ENCODE results near the gene VPS13D.
"Not testable (repeated sequence)": the region's sequence is repeated elsewhere in the genome, so short reads cannot be mapped to it uniquely, and the experiment has no call there.

The VPS13D gene

GRCh38 chr1:12505231-12505630, 275.4 kb downstream of the VPS13D start:
- DNase-seq = no peak

GRCh38 chr1:12505639-12506280, 275.9 kb downstream of the VPS13D start:
- no peak for DNase-seq

DNA sequence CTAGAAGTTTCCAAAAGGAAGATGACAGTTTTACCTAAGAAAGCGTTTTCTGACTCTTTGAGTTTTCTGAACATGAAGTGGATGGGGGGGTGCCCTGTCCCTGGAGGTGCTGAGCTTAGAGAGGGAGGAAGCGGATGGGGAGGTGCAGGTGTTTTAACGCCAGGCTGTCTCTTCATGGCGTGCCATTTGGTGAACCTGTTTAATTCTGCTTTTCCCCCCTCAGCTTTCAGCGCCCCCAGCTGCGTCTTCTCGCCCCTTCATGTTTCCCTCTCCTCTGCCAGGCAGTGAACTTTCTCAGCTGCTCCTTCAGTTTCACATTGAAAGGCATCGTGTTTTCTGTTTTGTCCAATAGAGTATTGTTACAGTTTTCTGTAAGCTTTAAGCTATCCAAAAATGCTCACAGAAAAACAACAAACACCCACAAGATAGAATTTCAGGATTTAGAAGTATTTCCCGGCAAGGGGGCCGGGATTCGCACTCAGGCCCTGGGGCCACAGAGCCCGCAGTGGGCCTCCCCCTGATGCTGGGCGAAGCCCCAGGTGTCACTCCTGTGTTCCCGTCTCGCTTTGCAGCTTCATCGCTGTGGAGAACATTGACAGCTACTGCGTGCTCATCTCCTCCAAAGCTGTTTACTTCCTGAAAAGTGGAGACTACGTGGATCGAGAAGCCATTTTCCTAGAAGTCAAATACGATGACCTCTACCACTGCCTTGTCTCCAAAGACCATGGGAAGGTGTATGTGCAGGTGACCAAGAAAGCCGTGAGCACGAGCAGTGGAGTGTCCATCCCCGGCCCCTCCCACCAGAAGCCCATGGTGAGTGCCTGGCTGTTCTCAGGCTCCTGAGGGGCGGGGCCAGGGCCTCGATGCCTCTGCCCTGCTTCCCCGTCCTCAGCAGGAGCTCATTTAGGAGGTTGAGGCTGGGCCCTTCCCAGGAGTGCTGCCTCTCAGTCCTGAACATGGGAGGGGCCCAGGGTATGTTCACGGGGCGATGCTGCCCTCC, 276.8 kb downstream of the VPS13D start:
- no peak for DNase-seq

DNA sequence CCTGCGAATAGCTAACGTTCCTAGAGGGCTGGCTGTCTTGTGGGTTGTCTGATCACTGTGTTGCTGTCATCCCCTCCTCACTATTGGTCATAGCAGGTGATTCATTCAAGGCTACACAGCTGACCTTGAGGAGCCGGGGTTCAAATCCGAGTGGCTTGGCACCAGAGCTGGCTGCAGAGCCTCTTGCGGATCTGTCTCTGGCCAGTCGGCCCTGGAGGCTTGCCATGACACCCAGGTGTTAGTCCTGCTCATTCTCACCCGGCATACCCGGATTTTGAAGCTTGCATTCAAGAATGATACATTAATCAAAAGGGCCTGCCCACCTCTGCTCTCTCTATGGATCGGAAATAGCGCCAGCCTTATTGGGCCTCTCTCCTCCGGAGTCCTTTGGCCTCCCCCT, 277.8 kb downstream of the VPS13D start:
- DNase-seq = no peak

GRCh38 chr1:12508849-12509248, 279.0 kb downstream of the VPS13D start:
- no peak for DNase-seq

GRCh38 chr1:12511128-12511484, 281.3 kb downstream of the VPS13D start:
- no peak for DNase-seq

DNA sequence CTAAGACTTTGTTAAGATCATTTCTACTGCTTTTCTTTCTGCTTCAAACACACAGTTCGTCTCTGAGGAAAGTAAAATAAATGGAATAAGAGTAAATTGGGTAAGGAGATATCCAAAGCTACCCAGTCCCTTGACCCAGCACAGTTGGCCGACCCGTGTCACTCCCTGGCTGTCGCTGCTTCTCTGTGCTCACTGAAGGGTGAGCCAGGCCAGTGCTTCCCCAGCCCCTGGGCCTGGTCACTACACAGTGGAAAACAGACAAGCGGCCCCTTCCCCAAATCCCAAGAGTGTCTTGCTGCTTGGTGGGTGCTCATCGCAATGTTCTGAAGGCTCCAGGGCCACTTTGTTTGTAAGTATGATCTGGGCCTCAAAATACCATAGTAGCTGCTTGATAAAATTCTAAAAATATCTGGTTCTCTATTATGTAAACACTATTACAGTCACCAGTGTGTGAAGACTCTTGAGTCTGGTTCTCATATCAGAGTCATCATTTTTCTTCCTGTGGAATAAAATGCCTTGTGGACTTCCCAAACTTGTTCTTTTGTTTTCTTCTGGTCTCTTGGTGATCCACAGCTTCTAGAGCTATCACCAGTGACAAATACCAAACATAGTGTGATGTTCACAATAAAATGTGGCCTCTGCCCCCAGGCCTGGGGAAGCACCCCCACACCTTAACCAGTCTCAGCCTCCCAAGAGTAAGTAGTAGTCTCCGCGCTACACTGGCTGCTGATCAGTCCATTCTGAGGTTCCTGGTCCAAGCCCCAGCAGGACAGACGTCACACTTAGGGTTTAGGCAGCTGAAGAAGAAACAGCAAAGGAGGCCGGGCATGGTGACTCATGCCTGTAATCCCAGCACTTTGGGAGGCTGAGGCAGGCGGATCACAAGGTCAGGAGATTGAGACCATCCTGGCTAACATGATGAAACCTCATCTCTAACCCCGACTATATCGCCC, 282.0 kb downstream of the VPS13D start:
- DNase-seq = no peak

- no peak for DNase-seq
These were observed 283.4 kb downstream of the VPS13D start for GRCh38 chr1:12513181-12513580.

DNA sequence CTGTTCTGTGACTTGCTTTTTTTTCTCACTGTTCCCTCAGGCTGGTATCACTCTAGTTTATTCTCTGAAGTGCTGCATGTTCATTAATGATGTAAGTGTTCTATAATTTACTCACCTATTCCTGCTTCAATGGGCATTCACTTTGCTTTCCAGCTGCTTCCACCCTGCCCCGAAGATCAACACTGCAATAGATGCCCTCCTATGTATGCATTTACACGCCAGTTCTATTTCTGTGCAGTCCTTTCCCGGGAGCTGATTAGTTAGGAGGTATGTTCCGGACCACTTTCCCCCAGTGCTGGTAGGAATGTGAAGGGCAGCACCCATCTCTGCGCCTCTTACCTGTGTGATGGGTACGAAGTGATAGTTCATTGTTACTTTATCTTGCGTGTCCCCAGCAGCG, 284.8 kb downstream of the VPS13D start:
- no peak for DNase-seq

DNA sequence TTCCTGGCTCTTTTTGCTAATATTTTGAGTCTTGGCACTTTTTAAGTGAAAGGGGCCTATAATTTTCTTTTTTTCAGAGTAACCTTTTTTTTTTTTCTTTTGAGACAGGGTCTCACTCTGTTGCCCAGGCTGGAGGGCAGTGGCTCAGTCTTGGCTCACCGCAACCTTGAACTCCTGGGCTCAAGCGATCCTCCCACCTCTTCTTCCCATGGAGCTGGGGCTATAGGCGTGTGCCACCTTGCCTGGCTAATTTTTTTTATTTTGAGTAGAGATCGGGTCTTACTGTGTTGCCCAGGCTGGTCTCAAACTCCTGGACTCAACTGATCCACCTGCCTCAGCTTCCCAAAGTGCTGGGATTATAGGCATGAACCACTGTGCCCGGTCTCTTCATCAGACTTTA, 285.4 kb downstream of the VPS13D start:
- no peak for DNase-seq

- no peak for DNase-seq
These were observed 286.9 kb downstream of the VPS13D start for GRCh38 chr1:12516741-12517140.

DNA sequence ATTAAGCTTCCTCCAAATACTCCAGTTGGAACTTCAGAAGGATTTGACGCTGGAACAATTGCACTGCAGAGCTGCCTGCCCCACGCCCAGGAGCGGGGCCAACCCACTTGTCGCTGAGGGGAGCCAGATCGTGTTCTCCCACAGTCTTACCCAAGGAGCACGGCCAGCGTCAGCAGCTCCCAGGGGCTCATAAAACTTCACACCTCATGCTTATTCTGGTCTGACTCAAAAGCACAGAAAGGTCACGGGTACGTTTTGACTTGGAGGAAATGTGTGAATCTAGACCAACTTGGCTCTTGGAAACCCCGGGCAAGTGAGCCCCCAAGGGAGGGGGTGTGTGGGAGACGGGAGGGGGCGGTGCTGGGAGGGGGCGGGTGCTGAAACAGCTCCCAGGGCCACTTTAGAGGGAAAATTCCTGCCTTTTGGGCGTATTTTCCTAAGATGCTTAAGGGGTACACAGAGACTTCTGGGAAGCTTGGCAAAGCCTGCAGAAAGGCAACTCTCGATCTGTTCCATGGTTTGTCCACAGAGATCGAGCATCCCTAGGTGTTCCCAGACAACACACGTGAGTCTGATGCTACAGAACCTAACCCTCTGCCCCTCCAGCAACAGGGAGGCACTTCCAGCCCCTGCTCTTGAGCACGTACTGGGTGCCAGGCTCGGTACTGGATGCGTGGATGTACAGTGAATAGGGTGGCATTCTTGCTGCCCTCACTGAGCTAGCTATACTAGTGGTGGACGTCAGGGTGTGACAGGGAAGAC, 289.3 kb downstream of the VPS13D start:
- DNase-seq = no peak

DNA sequence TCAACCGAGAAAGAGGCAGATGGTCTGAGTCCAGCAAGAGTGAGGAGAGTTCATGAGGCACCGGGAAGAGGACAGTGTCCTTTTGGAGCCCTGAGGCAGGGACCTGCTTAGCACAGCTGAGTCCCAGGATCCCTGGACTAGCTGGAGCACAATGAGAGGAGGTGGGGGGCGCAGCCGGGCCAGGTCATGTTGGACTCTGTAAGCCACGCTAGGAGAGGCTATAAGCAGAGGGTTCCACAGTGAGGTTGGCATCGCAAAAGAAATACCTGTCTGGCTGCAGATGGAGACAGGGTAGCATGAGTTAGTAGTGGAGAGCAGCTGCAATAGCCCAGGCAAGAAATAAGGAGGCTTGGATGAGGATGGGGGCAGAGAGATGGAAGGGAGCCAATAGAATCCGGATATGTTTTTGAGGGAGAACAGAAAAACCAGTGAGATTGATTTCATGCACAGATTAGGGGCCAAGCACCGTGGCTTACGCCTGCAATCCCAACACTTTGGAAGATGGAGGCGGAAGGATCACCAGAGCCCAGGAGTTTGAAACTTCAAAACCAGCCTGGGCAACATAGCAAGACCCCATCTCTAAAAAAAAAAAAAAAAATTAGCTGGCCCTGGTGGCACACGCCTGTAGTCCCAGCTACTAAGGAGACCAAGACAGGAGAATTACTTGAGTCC, 290.0 kb downstream of the VPS13D start:
- DNase-seq = no peak

DNA sequence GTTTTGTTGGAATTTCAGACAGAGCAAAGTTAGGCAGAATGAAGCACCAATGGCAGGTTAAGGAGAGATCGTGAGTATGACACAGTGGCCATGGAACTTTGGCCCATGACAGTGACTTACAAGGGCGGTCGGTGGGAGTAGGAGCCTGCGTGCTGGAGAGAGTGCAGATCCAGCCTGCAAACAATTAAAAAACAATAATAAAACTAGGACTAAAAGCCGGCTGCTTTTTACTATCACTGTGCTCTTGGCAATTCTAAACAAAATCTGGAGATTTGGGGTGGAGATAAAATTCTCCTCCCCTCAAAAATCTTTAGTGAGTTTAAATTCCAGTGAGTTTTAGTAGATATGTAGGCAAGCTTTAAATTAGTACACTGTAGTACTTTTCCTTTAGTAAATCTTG, 291.3 kb downstream of the VPS13D start:
- no peak for DNase-seq

- not testable (repeated sequence) for DNase-seq
These were observed 292.9 kb downstream of the VPS13D start for GRCh38 chr1:12522780-12523179.

- DNase-seq = no peak
These were observed 294.4 kb downstream of the VPS13D start for GRCh38 chr1:12524266-12524665.

DNA sequence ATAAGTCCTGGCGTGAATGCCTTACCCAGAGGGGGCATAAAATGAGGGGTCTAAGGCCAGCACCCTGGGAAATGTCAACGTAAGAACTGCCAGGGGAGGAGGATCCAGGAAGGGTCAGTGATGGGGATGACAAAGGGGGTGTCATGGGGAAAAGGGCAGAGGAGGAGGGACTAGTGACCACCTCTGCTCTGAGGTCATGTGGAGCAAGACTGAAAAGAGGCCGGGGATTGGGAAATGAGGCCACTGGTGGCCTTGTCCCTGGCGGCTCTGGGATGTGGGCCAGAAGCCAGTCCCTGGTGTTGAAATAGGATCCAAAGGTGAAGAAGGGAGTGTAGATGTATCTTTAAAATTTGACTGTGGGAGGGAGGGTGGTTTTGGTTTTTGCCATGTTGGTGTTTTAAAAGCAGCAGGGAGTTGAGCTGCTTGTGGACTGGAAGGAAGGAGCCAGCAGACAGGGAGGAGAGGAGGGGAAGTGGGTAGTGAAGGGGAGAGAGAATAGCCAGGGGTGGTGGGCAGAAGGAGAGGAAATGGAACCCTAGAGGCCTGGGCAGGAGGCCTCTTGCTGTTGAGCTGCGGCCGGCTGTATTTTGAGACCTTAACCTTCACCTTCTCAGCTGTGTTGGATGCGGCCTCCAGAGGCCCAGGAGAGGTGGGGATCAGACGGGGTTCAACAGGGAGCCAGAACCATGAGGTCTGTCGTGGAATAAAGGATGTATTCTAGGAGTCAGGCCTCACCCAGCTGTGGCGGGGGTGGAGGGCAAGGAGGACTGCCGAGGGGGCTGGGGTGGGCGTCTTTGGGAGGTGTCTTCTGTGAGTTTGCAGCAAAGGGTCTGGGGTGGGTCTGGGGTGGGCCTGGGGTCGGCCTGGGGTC, 295.7 kb downstream of the VPS13D start:
- no peak for DNase-seq

DNA sequence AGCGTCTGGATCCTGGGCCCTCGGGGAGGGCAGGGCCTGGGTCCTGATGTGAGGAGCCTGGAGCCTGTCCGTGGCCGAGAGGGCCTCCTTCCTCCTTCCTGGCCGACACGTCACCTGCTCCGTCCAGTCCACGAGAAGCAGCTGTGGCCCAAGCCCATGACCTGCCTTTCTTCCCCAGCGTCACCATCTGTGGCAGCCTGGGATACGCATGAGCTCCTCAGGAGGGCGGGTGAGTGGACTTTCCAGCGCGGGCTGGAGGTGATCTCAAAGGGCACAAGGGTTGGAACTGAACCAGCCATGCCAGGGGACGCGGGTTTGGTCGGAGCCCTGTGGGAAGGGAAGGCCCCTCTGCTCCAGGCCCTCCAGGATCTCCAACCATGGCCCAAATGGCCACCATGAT, 297.7 kb downstream of the VPS13D start:
- DNase-seq = no peak

- DNase-seq = no peak
These were observed 298.4 kb downstream of the VPS13D start for GRCh38 chr1:12528021-12528852.

Measured in activated CD4-positive, alpha-beta T cell treated with anti-CD3 and anti-CD28 coated beads, Interleukin-2, amount 50 U/mL, for 4 hours (primary cell).